ENCODE data around the gene SLCO1A2. TPM values are rescaled to one million over a fixed set of nuclear protein-coding genes. Genes with fewer than 3 reads are reported as not detected.

The SLCO1A2 gene
- total RNA-seq, 1 experiment from 2014 or later, result 0.63 TPM

- Histone ChIP-seq H4K20me1 (ENCODE audit: insufficient read depth) (no peaks in the 10 kb centered on the region), H3K9me3 (ENCODE audit: insufficient read depth, low read depth) (no peaks in the 10 kb centered on the region), H3K4me3 (no peak overlapping the region), H3K4me1 (replicated peaks; ENCODE audit: insufficient read depth) (no peaks in the 10 kb centered on the region), H3K9me2 (ENCODE audit: insufficient read depth) (no peaks in the 10 kb centered on the region), H2AFZ (no peak overlapping the region), H3K36me3 (ENCODE audit: low read depth) (no peaks in the 10 kb centered on the region), H3K27ac (no peak overlapping the region), H3K79me2 (ENCODE audit: low read depth) (no peaks in the 10 kb centered on the region), H3K4me2 (no peak overlapping the region), H3F3A (ENCODE audit: insufficient read depth, low read depth) (no peaks in the 10 kb centered on the region), H3K27me3 (ENCODE audit: insufficient read depth, low read depth) (no peaks in the 10 kb centered on the region)
- intact Hi-C loops (cut with micrococcal nuclease; ENCODE audit: unreplicated experiment), result no loop called here
- POLR2A ChIA-PET (ENCODE audit: unreplicated experiment), result no interaction called here
- DNase-seq, result no peak
- BruUV-seq (replicated peaks), result no TSS peak
- TF ChIP-seq EZH2 (IDR thresholded peaks at IDR 0.05; ENCODE audit: low read depth), result no peak
- no peak for TF ChIP-seq CTCF (conservative IDR thresholded peaks at IDR 0.05)
- CTCF ChIA-PET, result no interaction called here
Observed at GRCh38 chr12:21300632-21301031, 34.1 kb downstream of the SLCO1A2 start.

GRCh38 chr12:21296751-21297406 lies 37.8 kb downstream of the SLCO1A2 start:
- Histone ChIP-seq H3K4me1 (replicated peaks; ENCODE audit: insufficient read depth) (no peaks in the 10 kb centered on the region), H3K27me3 (ENCODE audit: insufficient read depth, low read depth) (no peaks in the 10 kb centered on the region), H3K27ac (no peak overlapping the region), H3K79me2 (ENCODE audit: low read depth) (no peaks in the 10 kb centered on the region), H3F3A (ENCODE audit: insufficient read depth, low read depth) (no peaks in the 10 kb centered on the region), H3K9me3 (ENCODE audit: insufficient read depth, low read depth) (no peaks in the 10 kb centered on the region), H3K4me2 (no peak overlapping the region), H2AFZ (no peak overlapping the region), H3K36me3 (ENCODE audit: low read depth) (no peaks in the 10 kb centered on the region), H3K9me2 (ENCODE audit: insufficient read depth) (no peaks in the 10 kb centered on the region), H4K20me1 (ENCODE audit: insufficient read depth) (no peaks in the 10 kb centered on the region), H3K4me3 (no peak overlapping the region)
- intact Hi-C loops (cut with micrococcal nuclease; ENCODE audit: unreplicated experiment), result no loop called here
- TF ChIP-seq CTCF (conservative IDR thresholded peaks at IDR 0.05), result peak; percentile 81
- TF ChIP-seq EZH2 (IDR thresholded peaks at IDR 0.05; ENCODE audit: low read depth), result no peak
- POLR2A ChIA-PET (ENCODE audit: unreplicated experiment), result no interaction called here
- no peak for DNase-seq
- CTCF ChIA-PET, result no interaction called here
- BruUV-seq (replicated peaks), result no TSS peak

GRCh38 chr12:21296348-21296747 lies 38.4 kb downstream of the SLCO1A2 start:
- no peaks in the 10 kb centered on the region for H3K79me2 ChIP-seq (ENCODE audit: low read depth)
- no TSS peak for BruUV-seq (replicated peaks)
- H2AFZ ChIP-seq, result no peak overlapping the region
- H3K4me1 ChIP-seq (replicated peaks; ENCODE audit: insufficient read depth), result no peaks in the 10 kb centered on the region
- H3K9me2 ChIP-seq (ENCODE audit: insufficient read depth), result no peaks in the 10 kb centered on the region
- no peak for TF ChIP-seq EZH2 (IDR thresholded peaks at IDR 0.05; ENCODE audit: low read depth)
- TF ChIP-seq CTCF (conservative IDR thresholded peaks at IDR 0.05), result no peak
- H3K4me2 ChIP-seq, result no peak overlapping the region
- no peak overlapping the region for H3K27ac ChIP-seq
- H4K20me1 ChIP-seq (ENCODE audit: insufficient read depth), result no peaks in the 10 kb centered on the region
- no peaks in the 10 kb centered on the region for H3K27me3 ChIP-seq (ENCODE audit: insufficient read depth, low read depth)
- intact Hi-C loops (cut with micrococcal nuclease; ENCODE audit: unreplicated experiment), result no loop called here
- POLR2A ChIA-PET (ENCODE audit: unreplicated experiment), result no interaction called here
- no peak for DNase-seq
- no peaks in the 10 kb centered on the region for H3K36me3 ChIP-seq (ENCODE audit: low read depth)
- H3K9me3 ChIP-seq (ENCODE audit: insufficient read depth, low read depth), result no peaks in the 10 kb centered on the region
- CTCF ChIA-PET, result no interaction called here
- H3F3A ChIP-seq (ENCODE audit: insufficient read depth, low read depth), result no peaks in the 10 kb centered on the region
- no peak overlapping the region for H3K4me3 ChIP-seq
